HG03045 (cell line): ENCODE results near the gene PINK1.

Source experiments
- ATAC-seq: cut with Tn5 transposase; IDR thresholded peaks from one replicate; pipeline ENCODE4 v1.9.1; 2021; ENCODE audit warnings: mild to moderate bottlenecking, moderate library complexity; ENCODE audit not compliant: unreplicated experiment

Gene PINK1

DNA sequence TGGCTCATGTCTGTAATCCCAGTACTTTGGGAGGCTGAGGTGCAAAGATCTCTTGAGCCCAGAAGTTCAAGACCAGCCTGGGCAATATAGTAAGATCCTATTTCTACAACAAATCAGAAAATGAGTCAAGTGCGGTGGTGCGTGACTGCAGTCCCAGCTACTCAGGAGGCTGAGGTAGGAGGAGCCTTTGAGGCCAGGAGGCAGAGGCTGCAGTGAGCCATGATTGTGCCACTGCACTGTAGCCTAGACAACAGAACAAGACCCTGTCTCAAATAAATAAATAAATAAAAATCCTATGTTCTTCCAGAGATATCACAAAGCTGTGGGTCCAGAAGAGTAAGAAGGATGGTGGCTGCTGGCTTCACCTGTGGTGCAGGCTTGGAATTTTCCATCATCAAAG is 22.3 kb upstream of the PINK1 start:
- no peak for ATAC-seq

- ATAC-seq = no peak
These were observed 21.6 kb upstream of the PINK1 start for GRCh38 chr1:20611652-20612051.

DNA sequence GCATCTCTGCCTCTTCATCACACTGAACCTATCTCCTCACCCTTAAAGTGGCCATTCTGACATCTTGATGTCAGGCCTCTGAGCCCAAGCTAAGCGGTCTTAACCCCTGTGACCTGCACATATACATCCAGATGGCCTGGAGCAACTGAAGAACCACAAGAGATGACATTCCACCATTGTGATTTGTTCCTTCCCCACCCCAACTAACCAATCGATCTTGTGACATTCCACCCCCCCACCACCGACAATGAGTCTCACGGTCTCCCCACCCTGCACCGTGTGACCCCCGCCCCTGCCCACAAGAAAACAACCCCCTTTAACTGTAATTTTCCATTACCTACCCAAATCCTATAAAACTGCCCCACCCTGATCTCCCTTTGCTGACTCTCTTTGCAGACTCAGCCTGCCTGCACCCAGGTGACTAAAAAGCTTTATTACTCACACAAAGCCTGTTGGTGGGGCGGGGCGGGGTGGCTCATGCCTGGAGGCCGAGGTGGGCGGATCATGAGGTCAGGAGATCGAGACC is 21.0 kb upstream of the PINK1 start:
- ATAC-seq = no peak

DNA sequence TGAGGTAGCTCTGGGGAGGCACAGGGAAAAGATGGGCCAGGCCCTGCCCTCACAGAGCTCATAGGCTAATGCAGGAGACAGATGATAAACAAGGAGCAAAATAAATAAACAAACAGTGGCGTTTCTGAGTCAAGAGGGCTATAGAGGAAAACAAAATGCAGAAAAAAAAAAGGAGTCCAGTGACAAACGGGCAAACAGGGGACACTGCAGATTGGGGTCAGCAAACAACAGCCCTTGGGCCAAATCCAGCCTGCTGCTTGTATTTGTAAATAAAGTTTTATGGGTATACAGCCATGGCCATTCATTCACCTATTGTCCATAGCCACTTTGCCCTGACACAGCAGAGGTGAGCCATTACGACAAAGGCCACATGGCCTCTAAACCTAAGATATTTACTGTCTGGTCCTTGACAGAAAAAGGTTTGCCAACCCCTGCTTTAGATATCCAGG is 19.1 kb upstream of the PINK1 start:
- ATAC-seq = no peak

DNA sequence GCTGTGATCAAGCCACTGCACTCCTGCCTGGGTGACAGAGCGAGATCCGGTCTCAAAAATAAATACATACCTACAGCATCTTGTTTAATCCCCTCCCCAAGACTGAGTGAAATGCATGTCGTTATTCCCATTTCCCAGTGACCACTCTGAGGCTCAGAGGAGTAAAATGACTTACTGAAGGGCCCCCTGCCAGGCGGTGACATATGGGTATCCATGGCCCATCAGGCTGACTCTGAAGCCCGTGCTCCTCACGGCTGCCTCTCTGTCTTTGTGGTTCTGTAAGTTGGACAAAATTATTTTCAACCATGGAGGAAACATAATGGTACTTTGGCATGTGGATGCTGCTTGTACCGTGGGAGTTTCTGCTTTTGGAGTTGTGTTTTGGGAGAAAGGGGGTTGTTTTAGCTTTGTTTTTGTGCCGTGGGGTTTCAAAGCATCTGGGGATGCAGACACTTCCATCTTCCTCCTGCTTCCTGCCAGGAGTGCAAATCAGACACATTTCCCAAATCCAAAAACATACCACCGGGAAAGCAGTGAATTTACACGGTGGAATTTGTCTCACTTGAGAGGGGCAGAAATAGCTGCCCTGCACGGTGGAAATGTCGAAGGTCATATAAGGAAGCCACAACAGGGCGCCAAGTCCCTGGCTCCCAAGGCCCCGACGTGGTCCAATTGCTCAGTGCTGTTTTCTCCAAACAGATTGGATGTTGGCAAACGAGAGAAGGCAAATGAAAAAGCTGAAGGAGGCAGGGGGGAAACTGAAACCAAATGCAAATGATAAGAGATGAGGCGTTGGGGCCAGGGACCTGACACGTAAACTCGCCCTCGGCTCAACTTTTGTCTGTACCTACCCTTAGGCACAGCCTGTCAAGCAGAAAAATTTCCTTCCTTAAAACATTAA is 17.1 kb upstream of the PINK1 start:
- ATAC-seq = no peak

DNA sequence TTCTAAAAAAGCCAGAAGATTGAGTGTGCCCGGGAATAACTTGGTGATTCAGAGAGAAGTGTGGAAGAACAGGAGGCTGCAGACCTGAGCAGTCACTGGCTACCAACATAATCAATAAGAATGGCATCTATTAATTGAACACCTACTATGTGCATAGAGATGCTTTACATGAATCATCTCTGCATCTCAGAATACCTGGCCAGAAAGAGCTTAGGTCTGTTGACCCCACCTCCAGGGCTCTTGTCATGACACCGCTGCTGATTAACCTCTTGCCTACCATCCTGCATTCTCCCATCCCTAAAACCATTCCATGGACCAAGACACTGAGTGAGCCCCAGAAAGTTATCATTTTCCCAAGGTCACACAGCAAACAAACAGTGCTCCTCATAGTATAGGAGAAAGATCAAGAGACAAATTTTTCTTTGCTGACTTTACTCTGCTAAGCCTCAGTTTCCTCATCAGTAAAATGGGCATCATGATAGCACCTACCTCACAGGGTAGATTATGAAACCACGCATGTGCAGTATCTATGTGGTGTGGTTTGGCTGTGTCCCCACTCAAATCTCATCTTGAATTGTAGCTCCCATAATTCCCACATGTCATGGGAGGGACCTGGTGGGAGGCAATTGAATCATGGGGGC is 16.3 kb upstream of the PINK1 start:
- no peak for ATAC-seq

- ATAC-seq = no peak
These were observed 14.7 kb upstream of the PINK1 start for GRCh38 chr1:20618550-20618949.

DNA sequence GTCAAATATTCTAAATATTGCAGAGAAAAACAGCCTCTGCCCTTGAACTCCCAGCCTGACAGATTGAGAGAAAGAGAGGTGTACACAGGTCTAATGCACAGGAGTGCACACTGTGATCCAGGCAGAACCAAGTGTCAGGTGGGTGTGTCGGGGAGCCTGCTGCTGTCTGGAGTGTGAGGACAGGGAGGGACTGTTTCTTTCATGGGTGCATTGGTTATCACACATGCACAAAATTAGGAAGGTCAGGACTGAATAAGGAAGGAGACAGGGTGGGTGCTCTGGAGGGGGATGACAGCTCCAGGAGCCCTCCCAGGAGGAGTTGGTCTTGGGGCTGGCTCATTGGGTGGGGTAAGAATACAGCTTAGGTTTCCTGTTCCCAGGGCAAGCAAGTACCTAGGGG is 13.3 kb upstream of the PINK1 start:
- no peak for ATAC-seq

DNA sequence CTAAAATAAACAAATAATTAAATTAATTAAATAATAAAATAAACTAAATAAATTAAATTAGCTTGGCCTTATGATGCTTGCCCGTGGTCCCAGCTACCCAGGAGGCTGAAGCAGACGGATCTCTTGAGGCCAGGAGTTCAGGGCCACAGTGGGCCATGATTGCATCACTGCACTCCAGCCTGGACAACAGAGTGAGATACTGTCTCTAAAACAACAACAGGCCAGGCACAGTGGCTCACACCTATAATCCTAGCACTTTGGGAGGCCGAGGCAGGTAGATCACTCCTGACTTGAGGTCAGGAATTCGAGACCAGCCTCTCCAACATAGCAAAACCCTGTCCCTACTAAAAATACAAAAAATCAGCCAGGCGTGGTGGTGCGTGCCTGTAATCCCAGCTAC is 12.2 kb upstream of the PINK1 start:
- no peak for ATAC-seq

DNA sequence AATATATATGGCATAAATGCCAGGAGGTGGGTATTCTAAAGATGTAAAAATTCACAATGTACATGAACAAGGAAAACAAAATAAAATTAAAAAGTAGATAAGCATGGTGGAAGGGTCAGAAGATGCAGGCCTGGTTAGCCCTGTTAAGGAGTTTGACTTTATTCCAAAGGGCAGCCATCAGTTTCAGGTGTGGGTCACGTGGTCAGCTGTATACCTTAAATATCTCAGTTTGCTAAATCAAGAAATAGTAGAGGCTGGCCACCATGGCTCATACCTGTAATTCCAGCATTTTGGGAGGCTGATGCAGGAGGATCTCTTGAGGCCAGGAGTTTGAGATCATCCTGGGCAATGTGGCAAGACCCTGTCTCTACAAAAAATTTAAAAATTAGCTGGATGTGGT is 8.5 kb upstream of the PINK1 start:
- ATAC-seq = no peak

- ATAC-seq = no peak
These were observed 7.8 kb upstream of the PINK1 start for GRCh38 chr1:20625176-20626097.

DNA sequence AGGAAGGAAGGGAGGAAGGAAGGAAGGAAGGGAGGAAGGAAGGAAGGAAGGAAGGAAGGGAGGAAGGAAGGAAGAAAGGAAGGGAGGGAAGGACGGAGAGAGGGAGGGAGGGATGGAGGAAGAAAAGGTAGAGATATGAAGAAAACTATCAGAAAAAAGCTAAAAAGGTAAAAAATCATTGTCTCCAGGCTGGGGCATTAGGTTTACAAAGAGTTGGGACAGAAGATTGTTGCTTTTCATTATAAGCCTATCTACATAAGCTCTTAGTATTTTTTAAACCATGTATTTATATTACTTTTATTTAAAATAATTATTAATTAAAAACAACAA is 7.2 kb upstream of the PINK1 start:
- ATAC-seq = no peak

DNA sequence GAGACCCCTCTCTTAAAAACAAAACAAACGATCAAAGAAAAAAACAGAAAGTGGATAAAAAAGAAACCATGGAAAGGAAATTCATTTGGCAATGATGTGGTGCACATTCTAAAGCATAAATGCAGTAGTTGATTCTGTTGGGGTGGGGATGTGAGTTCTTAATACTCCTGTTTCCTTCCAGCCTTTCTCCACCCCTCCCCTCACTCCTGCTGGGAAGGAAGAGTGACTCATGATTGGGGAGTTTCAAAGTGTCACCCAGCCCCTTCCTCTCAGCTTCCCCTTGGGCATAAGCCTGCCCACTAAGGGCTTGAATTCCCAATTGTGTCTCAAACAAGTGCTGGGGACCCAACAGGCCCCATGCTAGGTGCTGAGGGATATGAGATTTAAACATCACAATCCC is 6.7 kb upstream of the PINK1 start:
- no peak for ATAC-seq

- no peak for ATAC-seq
These were observed 2.5 kb upstream of the PINK1 start for GRCh38 chr1:20630729-20631128.

DNA sequence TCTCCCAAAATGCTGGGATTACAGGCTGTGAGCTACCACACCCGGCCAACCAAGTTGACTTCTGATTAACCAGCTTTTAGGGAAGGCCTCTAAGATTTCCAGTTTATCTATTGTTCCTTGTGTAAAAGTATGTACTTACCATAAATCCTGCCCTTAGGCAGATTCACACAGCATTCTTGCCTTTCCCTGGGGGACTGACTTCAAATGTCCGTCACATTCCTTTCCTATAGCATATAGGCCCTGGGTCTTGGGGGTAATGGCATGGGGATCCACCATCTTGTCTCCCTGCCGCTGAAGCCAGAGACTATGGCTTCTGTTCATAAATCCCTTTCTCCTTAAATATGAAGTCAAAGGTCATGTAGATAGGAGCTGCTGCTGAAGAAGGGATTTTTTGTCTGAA is 872 bp upstream of the PINK1 start:
- no peak for ATAC-seq

GRCh38 chr1:20634065-20634593 is 871 bp downstream of the PINK1 start:
- ATAC-seq = no peak

DNA sequence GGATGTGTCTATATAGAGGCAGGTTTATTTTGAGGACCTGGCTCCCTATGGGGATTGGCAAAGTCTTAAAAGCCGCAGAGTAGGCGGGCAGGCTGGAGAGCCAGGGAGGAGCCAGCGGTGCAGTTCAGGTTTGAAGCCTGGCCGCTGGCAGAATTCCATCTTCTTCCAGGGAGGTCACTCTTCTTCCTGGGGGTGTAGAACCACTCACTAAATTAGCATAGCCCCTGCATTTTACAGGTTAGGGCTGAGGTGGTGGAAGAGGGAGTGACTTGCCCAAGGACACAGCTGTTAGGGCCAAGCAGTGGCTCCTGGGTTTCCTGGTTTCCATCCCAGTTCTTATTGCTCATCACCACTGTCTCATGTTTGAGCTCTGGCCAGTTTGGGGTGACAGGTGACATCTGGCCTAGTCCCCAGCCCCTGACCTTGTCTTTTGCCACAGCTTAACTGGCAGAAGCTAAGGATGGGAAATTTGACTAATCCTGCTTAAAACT is 1.4 kb downstream of the PINK1 start:
- no peak for ATAC-seq

DNA sequence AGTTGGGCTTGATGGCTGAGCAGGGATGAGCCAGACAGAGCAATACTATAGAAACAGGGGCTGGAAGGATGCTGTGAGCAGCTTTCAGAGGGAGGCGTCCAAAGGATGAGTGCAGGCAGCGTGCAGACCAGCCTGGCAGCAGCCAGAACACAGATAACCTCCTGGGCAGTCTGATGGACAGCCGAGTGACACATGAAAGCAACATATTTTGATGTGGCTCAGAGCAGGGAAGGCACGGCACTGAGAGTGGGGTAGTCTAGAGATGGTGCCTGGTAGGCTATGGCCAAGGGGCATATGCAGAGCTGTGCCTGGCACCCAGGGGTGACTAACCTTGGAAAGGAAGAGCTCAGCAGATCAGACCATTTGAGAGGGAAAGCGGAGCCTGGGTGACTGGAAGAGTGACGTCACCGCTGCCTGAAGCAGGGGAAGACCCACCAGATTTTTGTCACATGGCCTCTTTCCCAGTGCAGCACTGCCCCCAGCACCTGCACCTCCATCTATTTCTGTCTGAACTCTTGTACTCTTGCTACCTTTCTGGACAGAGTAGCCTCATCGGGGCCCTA is 3.6 kb downstream of the PINK1 start:
- ATAC-seq = no peak

- no peak for ATAC-seq
These were observed 6.9 kb downstream of the PINK1 start for GRCh38 chr1:20640183-20640597.

GRCh38 chr1:20641975-20642374 is 8.7 kb downstream of the PINK1 start:
- ATAC-seq = no peak
